Measurements from ENCODE around the gene GABBR2.
A peak's percentile ranks its signal among the peaks of the same experiment; 100 is the strongest.

GABBR2 gene

GRCh38 chr9:98708103-98708932 lies 417 bp downstream of the GABBR2 start:
- H3K4me3 ChIP-seq (ENCODE audit: low read depth, low read length): no peak overlapping the region
- TF ChIP-seq, protein P1, sequence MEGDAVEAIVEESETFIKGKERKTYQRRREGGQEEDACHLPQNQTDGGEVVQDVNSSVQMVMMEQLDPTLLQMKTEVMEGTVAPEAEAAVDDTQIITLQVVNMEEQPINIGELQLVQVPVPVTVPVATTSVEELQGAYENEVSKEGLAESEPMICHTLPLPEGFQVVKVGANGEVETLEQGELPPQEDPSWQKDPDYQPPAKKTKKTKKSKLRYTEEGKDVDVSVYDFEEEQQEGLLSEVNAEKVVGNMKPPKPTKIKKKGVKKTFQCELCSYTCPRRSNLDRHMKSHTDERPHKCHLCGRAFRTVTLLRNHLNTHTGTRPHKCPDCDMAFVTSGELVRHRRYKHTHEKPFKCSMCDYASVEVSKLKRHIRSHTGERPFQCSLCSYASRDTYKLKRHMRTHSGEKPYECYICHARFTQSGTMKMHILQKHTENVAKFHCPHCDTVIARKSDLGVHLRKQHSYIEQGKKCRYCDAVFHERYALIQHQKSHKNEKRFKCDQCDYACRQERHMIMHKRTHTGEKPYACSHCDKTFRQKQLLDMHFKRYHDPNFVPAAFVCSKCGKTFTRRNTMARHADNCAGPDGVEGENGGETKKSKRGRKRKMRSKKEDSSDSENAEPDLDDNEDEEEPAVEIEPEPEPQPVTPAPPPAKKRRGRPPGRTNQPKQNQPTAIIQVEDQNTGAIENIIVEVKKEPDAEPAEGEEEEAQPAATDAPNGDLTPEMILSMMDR (IDR thresholded peaks at IDR 0.05; ENCODE audit: borderline replicate concordance, insufficient read depth, low read depth, low read length): no peak

DNA sequence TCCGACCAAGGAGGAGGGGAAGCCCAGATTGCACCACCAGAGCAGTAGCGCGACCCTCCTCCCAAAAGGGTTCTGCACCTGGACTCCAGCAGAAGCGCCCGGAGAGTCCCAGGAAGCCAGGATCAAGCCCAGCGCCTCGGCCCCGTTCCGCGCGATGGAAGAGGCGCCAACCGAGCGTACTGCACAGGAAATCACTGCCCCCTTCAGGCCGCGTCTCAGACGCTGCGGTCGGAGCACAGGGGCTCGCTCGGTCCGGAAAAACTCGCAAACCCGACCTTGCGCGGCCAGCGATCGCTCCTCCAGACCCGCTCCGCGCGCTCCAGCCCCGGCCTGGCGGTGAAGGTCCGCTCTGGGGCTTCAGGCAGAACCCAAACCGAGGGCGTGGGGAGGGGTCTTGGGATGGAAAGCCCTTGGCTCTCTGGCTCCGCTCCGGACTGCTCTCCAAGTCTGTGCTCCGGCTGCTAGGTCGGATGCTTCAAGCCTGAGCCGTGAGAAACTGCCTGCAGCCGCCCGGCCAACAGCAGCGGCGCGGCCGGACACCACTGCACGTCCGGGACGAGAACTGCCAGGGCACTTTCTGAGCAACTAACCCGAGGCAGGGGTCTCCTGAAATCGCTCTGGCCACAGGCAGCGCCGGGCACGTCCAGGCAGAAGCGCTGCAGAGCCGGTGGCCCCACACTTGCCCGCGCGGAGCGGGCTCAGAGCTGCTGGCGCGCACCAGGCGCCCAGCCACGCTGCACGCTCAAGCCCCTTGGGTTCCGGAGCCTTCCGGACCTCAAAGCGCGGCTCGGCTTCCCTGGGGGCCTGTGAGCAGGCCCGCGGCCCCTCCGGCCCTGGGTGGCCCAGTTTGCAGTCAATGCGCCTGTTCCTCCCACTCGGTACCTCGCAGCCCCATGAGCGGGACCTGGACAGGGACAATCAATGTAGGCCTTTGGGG lies 1.3 kb downstream of the GABBR2 start:
- H3K4me3 ChIP-seq (ENCODE audit: low read depth, low read length): no peak overlapping the region
- TF ChIP-seq, protein P1 (IDR thresholded peaks at IDR 0.05; ENCODE audit: borderline replicate concordance, insufficient read depth, low read depth, low read length): peak; percentile 67

- TF ChIP-seq, protein P1 (IDR thresholded peaks at IDR 0.05; ENCODE audit: borderline replicate concordance, insufficient read depth, low read depth, low read length): no peak
Observed at GRCh38 chr9:98706651-98707165, 2.0 kb downstream of the GABBR2 start.

GRCh38 chr9:98702835-98703380 lies 5.8 kb downstream of the GABBR2 start:
- no peak overlapping the region for H3K4me3 ChIP-seq (ENCODE audit: low read depth, low read length)
- TF ChIP-seq, protein P1 (IDR thresholded peaks at IDR 0.05; ENCODE audit: borderline replicate concordance, insufficient read depth, low read depth, low read length): no peak

More at GRCh38 chr9:98706651-98707165, 2.0 kb downstream of the GABBR2 start:
- no peak overlapping the region for H3K4me3 ChIP-seq (ENCODE audit: low read depth, low read length)

DNA sequence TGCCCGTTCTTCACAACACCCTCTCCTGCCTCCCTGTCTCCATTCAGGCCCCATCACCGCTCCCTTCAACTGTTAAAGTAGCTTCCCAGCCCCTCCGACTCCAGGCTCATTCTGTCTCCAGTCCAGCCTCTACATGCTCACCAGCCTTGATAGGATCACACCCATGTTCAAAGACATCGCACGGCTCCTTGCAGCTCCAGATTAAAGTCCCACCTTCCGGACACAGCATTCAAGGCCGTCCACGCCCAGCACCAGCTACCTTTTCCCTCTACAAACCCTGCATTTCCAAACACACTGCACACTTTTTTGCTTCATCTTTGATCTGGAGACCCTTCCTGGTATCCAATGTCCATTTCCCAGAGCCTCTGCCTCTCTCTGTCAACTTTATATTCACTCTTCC lies 6.4 kb downstream of the GABBR2 start:
- TF ChIP-seq, protein P1 (IDR thresholded peaks at IDR 0.05; ENCODE audit: borderline replicate concordance, insufficient read depth, low read depth, low read length): no peak

GRCh38 chr9:98701576-98701975 lies 7.2 kb downstream of the GABBR2 start:
- TF ChIP-seq, protein P1 (IDR thresholded peaks at IDR 0.05; ENCODE audit: borderline replicate concordance, insufficient read depth, low read depth, low read length): no peak
- no peak overlapping the region for H3K4me3 ChIP-seq (ENCODE audit: low read depth, low read length)

More for the DNA sequence above, 6.4 kb downstream of the GABBR2 start:
- no peak overlapping the region for H3K4me3 ChIP-seq (ENCODE audit: low read depth, low read length)

Measured in GM12875 (cell line).